ENCODE measurements around the gene TRPM3.

GRCh38 chr9:70830618-70831017 is 290.8 kb downstream of the TRPM3 start:
- TF ChIP-seq CTCF (IDR thresholded peaks at IDR 0.05; ENCODE audit: control extremely low read depth in 1 of 3, insufficient read depth in 1 of 3, low read depth in 1 of 3, low read length in 3 of 3) (no peak), SUZ12 (IDR thresholded peaks at IDR 0.05; ENCODE audit: low read length) (no peak), RAD21 (IDR thresholded peaks at IDR 0.05 in 1 of 2, conservative IDR thresholded peaks at IDR 0.05 in 1 of 2; ENCODE audit: low read depth in 2 of 2, low read length in 2 of 2) (no peak), SIRT6 (IDR thresholded peaks at IDR 0.05; ENCODE audit: low read length) (no peak), JUND (IDR thresholded peaks at IDR 0.05; ENCODE audit: low read length) (no peak)

All from H1 (cell line).